Thymus (tissue), 11 donors: ENCODE results near the gene WDR31. TPM values are rescaled to one million over a fixed set of nuclear protein-coding genes. Genes with fewer than 3 reads are reported as not detected.

Source experiments
- DNase-seq, 9 donors: peaks; one replicate each; pipeline ENCODE4 v3.0.0-alpha.2; 2013; ENCODE audit warnings: low spot score in 9 of 9, low read depth in 6 of 9, missing footprints in 1 of 9
- H3K27ac ChIP-seq, 2 donors: one replicate each; pipeline ENCODE4 v1.5.1; 2013; ENCODE audit warnings: control low read depth in 1 of 2, low read depth in 1 of 2, low read length in 1 of 2, mild to moderate bottlenecking in 1 of 2, moderate library complexity in 1 of 2
- H3K27me3 ChIP-seq, 2 donors: one replicate each; pipeline ENCODE4 v1.5.1; 2013; ENCODE audit warnings: low read length in 1 of 2; ENCODE audit not compliant: control insufficient read depth in 2 of 2, insufficient read depth in 1 of 2
- H3K36me3 ChIP-seq, 2 donors: one replicate each; pipeline ENCODE4 v1.5.1; 2013; ENCODE audit warnings: low read length in 1 of 2, mild to moderate bottlenecking in 1 of 2, moderate library complexity in 1 of 2; ENCODE audit not compliant: control insufficient read depth in 2 of 2, insufficient read depth in 2 of 2
- H3K4me1 ChIP-seq, 2 donors: one replicate each; pipeline ENCODE4 v1.5.1; 2013; ENCODE audit warnings: low read length in 2 of 2; ENCODE audit not compliant: control insufficient read depth in 2 of 2, insufficient read depth in 2 of 2
- H3K4me3 ChIP-seq, 2 donors: one replicate each; pipeline ENCODE4 v1.5.1; 2013; ENCODE audit warnings: low read length in 2 of 2, control low read depth in 1 of 2, mild to moderate bottlenecking in 1 of 2
- H3K9me3 ChIP-seq, 2 donors: one replicate each; pipeline ENCODE4 v1.5.1; 2013; ENCODE audit warnings: low read length in 1 of 2, mild to moderate bottlenecking in 1 of 2; ENCODE audit not compliant: control insufficient read depth in 2 of 2, insufficient read depth in 1 of 2
- WGBS: extraction: QIAGEN DNeasy Blood & Tissue Kit; methylation state at CpG from one replicate; pipeline ENCODE4 v1.1.7; 2013; 5-methylcytosine and 5-hydroxymethylcytosine counted together
- polyA plus RNA-seq: library from polyadenylated mRNA; stranded (reverse); fragments of 200-250 nt; gene quantifications from one replicate; pipeline ENCODE4 v1.2.3, GENCODE V29; 2013
- total RNA-seq: library from RNA; stranded (reverse); fragments of 120-200 nt; gene quantifications from one replicate; pipeline ENCODE4 v1.2.4, GENCODE V29; 2013
- donor health status: healthy.

Gene WDR31
- total and polyA plus RNA-seq, 2 donors, result 0.76 to 1.3 TPM

GRCh38 chr9:113356686-113357292, 16.7 kb upstream of the WDR31 start:
- H3K27me3 ChIP-seq, result no peaks in the 10 kb centered on the region
- 97% methylated on average over 7 of the region's 7 CpGs for WGBS
- no peaks in the 10 kb centered on the region for H3K36me3 ChIP-seq
- H3K9me3 ChIP-seq, result no peaks in the 10 kb centered on the region
- H3K27ac ChIP-seq, result no peak overlapping the region
- no peak for DNase-seq
- H3K4me3 ChIP-seq, result no peak overlapping the region
- no peaks in the 10 kb centered on the region for H3K4me1 ChIP-seq

GRCh38 chr9:113355040-113355596, 15.0 kb upstream of the WDR31 start:
- 96% methylated on average over 4 of the region's 4 CpGs for WGBS
- Histone ChIP-seq H3K27ac (no peak overlapping the region), H3K4me3 (no peak overlapping the region), H3K27me3 (peaks cover 0 to 9% of the 10 kb centered on the region in 2 donors), H3K9me3 (no peaks in the 10 kb centered on the region), H3K36me3 (no peaks in the 10 kb centered on the region), H3K4me1 (peaks cover 0 to 14% of the 10 kb centered on the region in 2 donors)
- DNase-seq, result no peak

- no peak overlapping the region for H3K4me3 ChIP-seq
- 81% methylated on average over 1 of the region's 1 CpG for WGBS
- H3K9me3 ChIP-seq, result no peaks in the 10 kb centered on the region
- H3K27me3 ChIP-seq, result peaks cover 4 to 26% of the 10 kb centered on the region in 2 donors
- H3K27ac ChIP-seq, result no peak overlapping the region
- peaks cover 6 to 22% of the 10 kb centered on the region in 2 donors for H3K4me1 ChIP-seq
- DNase-seq, result no peak
- no peaks in the 10 kb centered on the region for H3K36me3 ChIP-seq
These were observed 12.3 kb upstream of the WDR31 start for GRCh38 chr9:113352411-113352810.

GRCh38 chr9:113352006-113352405, 11.9 kb upstream of the WDR31 start:
- 89% methylated on average over 6 of the region's 6 CpGs for WGBS
- Histone ChIP-seq H3K4me1 (peaks cover 6 to 22% of the 10 kb centered on the region in 2 donors), H3K9me3 (no peaks in the 10 kb centered on the region), H3K4me3 (no peak overlapping the region), H3K27me3 (peaks cover 4 to 26% of the 10 kb centered on the region in 2 donors), H3K27ac (no peak overlapping the region), H3K36me3 (no peaks in the 10 kb centered on the region)
- no peak for DNase-seq

GRCh38 chr9:113350937-113351336, 10.9 kb upstream of the WDR31 start:
- peak in 2 of 9 donors; percentile 29 to 53 for DNase-seq

GRCh38 chr9:113350107-113350661, 10.1 kb upstream of the WDR31 start:
- H3K27ac ChIP-seq, result no peak overlapping the region
- 14% methylated on average over 14 of the region's 14 CpGs for WGBS
- H3K4me3 ChIP-seq, result peak overlapping the region; percentile 14 to 67
- H3K4me1 ChIP-seq, result peaks cover 6 to 22% of the 10 kb centered on the region in 2 donors
- H3K9me3 ChIP-seq, result no peaks in the 10 kb centered on the region
- DNase-seq, result no peak
- H3K36me3 ChIP-seq, result no peaks in the 10 kb centered on the region
- H3K27me3 ChIP-seq, result peaks cover 4 to 26% of the 10 kb centered on the region in 2 donors

More at GRCh38 chr9:113350937-113351336, 10.9 kb upstream of the WDR31 start:
- H3K27ac ChIP-seq, result no peak overlapping the region
- H3K9me3 ChIP-seq, result no peaks in the 10 kb centered on the region
- 7% methylated on average over 6 of the region's 6 CpGs for WGBS
- H3K4me1 ChIP-seq, result peaks cover 6 to 22% of the 10 kb centered on the region in 2 donors
- peaks cover 4 to 26% of the 10 kb centered on the region in 2 donors for H3K27me3 ChIP-seq
- H3K36me3 ChIP-seq, result no peaks in the 10 kb centered on the region
- no peak overlapping the region for H3K4me3 ChIP-seq

GRCh38 chr9:113349445-113350094, 9.5 kb upstream of the WDR31 start, which contains the start of gene BSPRY:
Gene BSPRY (plus strand): TSS chr9:113349541. CDS start chr9:113349580, 39 bp downstream.
- H3K27me3 ChIP-seq, result peaks cover 4 to 26% of the 10 kb centered on the region in 2 donors
- no peaks in the 10 kb centered on the region for H3K36me3 ChIP-seq
- WGBS, result under 1% methylated on average over 71 of the region's 71 CpGs
- DNase-seq, result peak in 3 of 9 donors; percentile 24 to 46 (median 42)
- H3K4me1 ChIP-seq, result peaks cover 6 to 22% of the 10 kb centered on the region in 2 donors
- no peak within 1 kb of the TSS for H3K27ac ChIP-seq
- no peaks in the 10 kb centered on the region for H3K9me3 ChIP-seq
- peak within 1 kb of the TSS; percentile 14 to 67 for H3K4me3 ChIP-seq

- Histone ChIP-seq H3K27me3 (peaks cover 4 to 26% of the 10 kb centered on the region in 2 donors), H3K4me1 (peaks cover 6 to 22% of the 10 kb centered on the region in 2 donors), H3K27ac (no peak overlapping the region), H3K4me3 (peak overlapping the region in 1 of 2 donors; percentile 67), H3K36me3 (no peaks in the 10 kb centered on the region), H3K9me3 (no peaks in the 10 kb centered on the region)
- WGBS, result 35% methylated on average over 13 of the region's 13 CpGs
- peak in 1 of 9 donors; percentile 26 for DNase-seq
These were observed 9.0 kb upstream of the WDR31 start for GRCh38 chr9:113349066-113349444.

- Histone ChIP-seq H3K27me3 (peaks cover 4 to 26% of the 10 kb centered on the region in 2 donors), H3K9me3 (no peaks in the 10 kb centered on the region), H3K27ac (no peak overlapping the region), H3K4me3 (no peak overlapping the region), H3K36me3 (no peaks in the 10 kb centered on the region), H3K4me1 (peaks cover 6 to 22% of the 10 kb centered on the region in 2 donors)
- WGBS, result 94% methylated on average over 3 of the region's 3 CpGs
- DNase-seq, result no peak
These were observed 8.4 kb upstream of the WDR31 start for GRCh38 chr9:113348437-113348836.
